ENCODE results near the gene LMNA. TPM values are rescaled to one million over a fixed set of nuclear protein-coding genes. Genes with fewer than 3 reads are reported as not detected.

LMNA gene
- total and polyA plus RNA-seq, 2 experiments from 2014 or later: 1,219 to 1,230 TPM

- Histone ChIP-seq H2AFZ (no peak overlapping the region), H3K79me2 (ENCODE audit: insufficient read depth) (no peaks in the 10 kb centered on the region), H3K27ac (no peak overlapping the region), H3K4me2 (ENCODE audit: unreplicated experiment) (no peak overlapping the region), H3F3A (ENCODE audit: insufficient read depth) (no peaks in the 10 kb centered on the region), H4K20me1 (ENCODE audit: insufficient read depth) (no peaks in the 10 kb centered on the region), H3K4me3 (no peak overlapping the region), H3K36me3 (ENCODE audit: low read depth) (no peaks in the 10 kb centered on the region), H3K9me2 (ENCODE audit: insufficient read depth) (no peaks in the 10 kb centered on the region), H3K9me3 (ENCODE audit: low read depth) (no peaks in the 10 kb centered on the region), H3K4me1 (ENCODE audit: insufficient read depth) (no peaks in the 10 kb centered on the region), H3K9ac (no peak overlapping the region), H3K27me3 (replicated peaks; ENCODE audit: insufficient read depth) (no peaks in the 10 kb centered on the region)
- in situ Hi-C loops (cut with MboI): no loop called here
- DNase-seq: no peak
- no peak for TF ChIP-seq EZH2phosphoT487 (IDR thresholded peaks at IDR 0.05; ENCODE audit: insufficient read depth, low read depth)
- no peak for TF ChIP-seq EZH2 (IDR thresholded peaks at IDR 0.05; ENCODE audit: insufficient read depth, poor library complexity, severe bottlenecking)
- 25 to 50% methylated on average over 1 of the region's 1 CpG for WGBS, 2 experiments (ENCODE audit: low coverage in 1 of 2, low lambda C conversion rate in 2 of 2, missing lambda C conversion rate in 2 of 2)
Observed at GRCh38 chr1:156073110-156073687, 41.3 kb upstream of the LMNA start.

GRCh38 chr1:156073740-156074139 lies 40.8 kb upstream of the LMNA start:
- Histone ChIP-seq H3K79me2 (ENCODE audit: insufficient read depth) (no peaks in the 10 kb centered on the region), H3K27ac (no peak overlapping the region), H3K9me3 (ENCODE audit: low read depth) (no peaks in the 10 kb centered on the region), H3K9ac (no peak overlapping the region), H3K4me2 (ENCODE audit: unreplicated experiment) (no peak overlapping the region), H3K4me1 (ENCODE audit: insufficient read depth) (no peaks in the 10 kb centered on the region), H2AFZ (no peak overlapping the region), H3K36me3 (ENCODE audit: low read depth) (no peaks in the 10 kb centered on the region), H3K9me2 (ENCODE audit: insufficient read depth) (no peaks in the 10 kb centered on the region), H3K27me3 (replicated peaks; ENCODE audit: insufficient read depth) (no peaks in the 10 kb centered on the region), H4K20me1 (ENCODE audit: insufficient read depth) (no peaks in the 10 kb centered on the region), H3F3A (ENCODE audit: insufficient read depth) (no peaks in the 10 kb centered on the region), H3K4me3 (no peak overlapping the region)
- in situ Hi-C loops (cut with MboI): no loop called here
- WGBS, 2 experiments (ENCODE audit: low coverage in 1 of 2, low lambda C conversion rate in 2 of 2, missing lambda C conversion rate in 2 of 2): 49 to 52% methylated on average over 5 of the region's 5 CpGs
- no peak for DNase-seq
- no peak for TF ChIP-seq EZH2 (IDR thresholded peaks at IDR 0.05; ENCODE audit: insufficient read depth, poor library complexity, severe bottlenecking)
- no peak for TF ChIP-seq EZH2phosphoT487 (IDR thresholded peaks at IDR 0.05; ENCODE audit: insufficient read depth, low read depth)

GRCh38 chr1:156074661-156075060 lies 39.9 kb upstream of the LMNA start:
- no peak for DNase-seq

GRCh38 chr1:156075162-156075561 lies 39.3 kb upstream of the LMNA start:
- H3F3A ChIP-seq (ENCODE audit: insufficient read depth): no peaks in the 10 kb centered on the region
- 71 to 75% methylated on average over 3 of the region's 3 CpGs for WGBS, 2 experiments (ENCODE audit: low coverage in 1 of 2, low lambda C conversion rate in 2 of 2, missing lambda C conversion rate in 2 of 2)
- H3K79me2 ChIP-seq (ENCODE audit: insufficient read depth): no peaks in the 10 kb centered on the region
- in situ Hi-C loops (cut with MboI): no loop called here
- H3K4me2 ChIP-seq (ENCODE audit: unreplicated experiment): no peak overlapping the region
- no peak overlapping the region for H3K27ac ChIP-seq
- H3K27me3 ChIP-seq (replicated peaks; ENCODE audit: insufficient read depth): no peaks in the 10 kb centered on the region
- H3K4me1 ChIP-seq (ENCODE audit: insufficient read depth): no peaks in the 10 kb centered on the region
- H3K9me3 ChIP-seq (ENCODE audit: low read depth): no peaks in the 10 kb centered on the region
- H2AFZ ChIP-seq: no peak overlapping the region
- TF ChIP-seq EZH2phosphoT487 (IDR thresholded peaks at IDR 0.05; ENCODE audit: insufficient read depth, low read depth) (no peak), EZH2 (IDR thresholded peaks at IDR 0.05; ENCODE audit: insufficient read depth, poor library complexity, severe bottlenecking) (no peak)
- H3K4me3 ChIP-seq: no peak overlapping the region
- no peak overlapping the region for H3K9ac ChIP-seq
- no peaks in the 10 kb centered on the region for H3K9me2 ChIP-seq (ENCODE audit: insufficient read depth)
- no peaks in the 10 kb centered on the region for H4K20me1 ChIP-seq (ENCODE audit: insufficient read depth)
- H3K36me3 ChIP-seq (ENCODE audit: low read depth): no peaks in the 10 kb centered on the region
- DNase-seq: no peak

More at GRCh38 chr1:156074661-156075060, 39.9 kb upstream of the LMNA start:
- Histone ChIP-seq H3K27ac (no peak overlapping the region), H3K4me1 (ENCODE audit: insufficient read depth) (no peaks in the 10 kb centered on the region), H3K36me3 (ENCODE audit: low read depth) (no peaks in the 10 kb centered on the region), H3F3A (ENCODE audit: insufficient read depth) (no peaks in the 10 kb centered on the region), H3K79me2 (ENCODE audit: insufficient read depth) (no peaks in the 10 kb centered on the region), H3K4me3 (no peak overlapping the region), H3K4me2 (ENCODE audit: unreplicated experiment) (no peak overlapping the region), H3K9me3 (ENCODE audit: low read depth) (no peaks in the 10 kb centered on the region), H4K20me1 (ENCODE audit: insufficient read depth) (no peaks in the 10 kb centered on the region), H3K9me2 (ENCODE audit: insufficient read depth) (no peaks in the 10 kb centered on the region), H3K9ac (no peak overlapping the region), H2AFZ (no peak overlapping the region), H3K27me3 (replicated peaks; ENCODE audit: insufficient read depth) (no peaks in the 10 kb centered on the region)
- in situ Hi-C loops (cut with MboI): no loop called here
- 49 to 59% methylated on average over 8 of the region's 8 CpGs for WGBS, 2 experiments (ENCODE audit: low coverage in 1 of 2, low lambda C conversion rate in 2 of 2, missing lambda C conversion rate in 2 of 2)
- TF ChIP-seq EZH2 (IDR thresholded peaks at IDR 0.05; ENCODE audit: insufficient read depth, poor library complexity, severe bottlenecking): no peak
- no peak for TF ChIP-seq EZH2phosphoT487 (IDR thresholded peaks at IDR 0.05; ENCODE audit: insufficient read depth, low read depth)

Data from GM23248 (cell line).